H9 (cell line): ENCODE measurements around the gene PLD3. TPM values are rescaled to one million over a fixed set of nuclear protein-coding genes. Genes with fewer than 3 reads are reported as not detected.

Source experiments
- DNase-seq: peaks from one replicate; pipeline ENCODE4 v3.0.0-alpha.2; 2017
- H2AFZ ChIP-seq: one replicate; pipeline ENCODE4 v1.6.1; 2013; ENCODE audit warnings: mild to moderate bottlenecking, low read length, control low read depth, moderate library complexity
- H2AK5ac ChIP-seq: 2 replicates; pipeline ENCODE4 v1.6.1; 2013; ENCODE audit warnings: low read length, control low read depth, mixed read lengths; ENCODE audit not compliant: insufficient read length
- H2BK120ac ChIP-seq: one replicate; pipeline ENCODE4 v1.6.1; 2013; ENCODE audit warnings: low read depth, mild to moderate bottlenecking, low read length, control low read depth, inconsistent platforms; ENCODE audit not compliant: poor library complexity, severe bottlenecking
- H2BK12ac ChIP-seq: 2 replicates; pipeline ENCODE4 v1.6.1; 2013; ENCODE audit warnings: low read length, control low read depth, mixed read lengths, low read depth; ENCODE audit not compliant: insufficient read length
- H2BK15ac ChIP-seq: 2 replicates; pipeline ENCODE4 v1.6.1; 2013; ENCODE audit warnings: low read depth, low read length, control low read depth
- H2BK20ac ChIP-seq: one replicate; pipeline ENCODE4 v1.6.1; 2013; ENCODE audit warnings: low read depth, mild to moderate bottlenecking, low read length, control low read depth, inconsistent platforms; ENCODE audit not compliant: poor library complexity, severe bottlenecking
- H2BK5ac ChIP-seq: 2 replicates; pipeline ENCODE4 v1.6.1; 2013; ENCODE audit warnings: low read length, control low read depth, mixed read lengths; ENCODE audit not compliant: insufficient read length
- H3K14ac ChIP-seq: 2 replicates; pipeline ENCODE4 v1.6.1; 2013; ENCODE audit warnings: low read length, control low read depth; ENCODE audit not compliant: insufficient read depth
- H3K18ac ChIP-seq: 2 replicates; pipeline ENCODE4 v1.6.1; 2013; ENCODE audit warnings: low read depth, mild to moderate bottlenecking, mixed read lengths, low read length, control low read depth; ENCODE audit not compliant: insufficient read length
- H3K23ac ChIP-seq: 2 replicates; pipeline ENCODE4 v1.6.1; 2013; ENCODE audit warnings: low read length, control low read depth, mixed read lengths, low read depth; ENCODE audit not compliant: insufficient read length
- H3K23me2 ChIP-seq: 2 replicates; pipeline ENCODE4 v1.6.1; 2013; ENCODE audit warnings: low read depth, mild to moderate bottlenecking, mixed read lengths, low read length, control low read depth; ENCODE audit not compliant: insufficient read length, poor library complexity, severe bottlenecking
- H3K27ac ChIP-seq: 2 replicates; pipeline ENCODE4 v1.5.1; 2013; ENCODE audit warnings: low read length, control low read depth, mixed read lengths, low read depth; ENCODE audit not compliant: insufficient read length
- H3K27me3 ChIP-seq: 2 replicates; pipeline ENCODE4 v1.6.1; 2013; ENCODE audit warnings: low read length, control low read depth, inconsistent platforms; ENCODE audit not compliant: insufficient read depth
- H3K4ac ChIP-seq: 2 replicates; pipeline ENCODE4 v1.6.1; 2013; ENCODE audit warnings: low read depth, mild to moderate bottlenecking, control low read depth, inconsistent platforms, low read length, moderate library complexity
- H3K4me1 ChIP-seq: 2 replicates; pipeline ENCODE4 v1.6.1; 2013; ENCODE audit warnings: low read length, control low read depth, inconsistent platforms; ENCODE audit not compliant: insufficient read depth
- H3K4me2 ChIP-seq: 2 replicates; pipeline ENCODE4 v1.6.1; 2013; ENCODE audit warnings: low read length, control low read depth, mixed read lengths; ENCODE audit not compliant: insufficient read length, insufficient read depth
- H3K56ac ChIP-seq: 2 replicates; pipeline ENCODE4 v1.6.1; 2013; ENCODE audit warnings: low read depth, mild to moderate bottlenecking, mixed read lengths, low read length, control low read depth; ENCODE audit not compliant: insufficient read length
- H3K79me1 ChIP-seq: 2 replicates; pipeline ENCODE4 v1.6.1; 2013; ENCODE audit warnings: low read depth, mild to moderate bottlenecking, moderate library complexity, low read length, control low read depth, inconsistent platforms; ENCODE audit not compliant: insufficient read depth, poor library complexity, severe bottlenecking
- H3K79me2 ChIP-seq: 2 replicates; pipeline ENCODE4 v1.6.1; 2013; ENCODE audit warnings: low read length, control low read depth, inconsistent platforms; ENCODE audit not compliant: insufficient read depth
- H3K9ac ChIP-seq: 2 replicates; pipeline ENCODE4 v1.6.1; 2013; ENCODE audit warnings: low read length, control low read depth, mixed read lengths; ENCODE audit not compliant: insufficient read length; ENCODE audit errors: extremely low read depth
- H3K9me3 ChIP-seq: one replicate; pipeline ENCODE4 v1.6.1; 2013; ENCODE audit warnings: low read depth, low read length, inconsistent platforms; ENCODE audit not compliant: control insufficient read depth
- H3T11ph ChIP-seq: one replicate; pipeline ENCODE4 v1.6.1; 2013; ENCODE audit warnings: mild to moderate bottlenecking, low read length, control low read depth, inconsistent platforms
- H4K20me1 ChIP-seq: one replicate; pipeline ENCODE4 v1.6.1; 2013; ENCODE audit not compliant: control insufficient read depth, insufficient read length, insufficient read depth
- H4K5ac ChIP-seq: 2 replicates; pipeline ENCODE4 v1.6.1; 2013; ENCODE audit warnings: low read depth, mild to moderate bottlenecking, mixed read lengths, low read length, control low read depth; ENCODE audit not compliant: insufficient read length
- H4K8ac ChIP-seq: replicated peaks from 2 replicates; pipeline ENCODE4 v1.6.1; 2013; ENCODE audit warnings: low read length, control low read depth, mixed read lengths, low read depth; ENCODE audit not compliant: insufficient read length
- H4K91ac ChIP-seq: 2 replicates; pipeline ENCODE4 v1.6.1; 2013; ENCODE audit warnings: low read depth, mild to moderate bottlenecking, moderate library complexity, mixed read lengths, low read length, control low read depth; ENCODE audit not compliant: insufficient read length
- H3K27ac Mint-ChIP-seq, 3 experiments: 2 replicates in 2 of 3; 3 replicates in 1 of 3; pipeline ENCODE4 v1.8.0; 2020 to 2021; ENCODE audit warnings: mixed read lengths in 3 of 3, mild to moderate bottlenecking in 1 of 3, moderate library complexity in 1 of 3
- H3K27me3 Mint-ChIP-seq: 2 replicates; pipeline ENCODE4 v1.8.0; 2021; ENCODE audit warnings: low read depth, mild to moderate bottlenecking, moderate library complexity, mixed read lengths
- H3K36me3 Mint-ChIP-seq, 3 experiments: 2 replicates in 2 of 3; 3 replicates in 1 of 3; pipeline ENCODE4 v1.8.0; 2020 to 2021; ENCODE audit warnings: low read depth in 3 of 3, mixed read lengths in 3 of 3; ENCODE audit not compliant: insufficient read depth in 1 of 3
- H3K4me1 Mint-ChIP-seq, 2 experiments: 2 replicates each; pipeline ENCODE4 v1.8.0; 2020; ENCODE audit warnings: mixed read lengths in 2 of 2
- H3K4me3 Mint-ChIP-seq, 2 experiments: 2 replicates in 1 of 2; 3 replicates in 1 of 2; pipeline ENCODE4 v1.8.0; 2020 to 2021; ENCODE audit warnings: mild to moderate bottlenecking in 2 of 2, mixed read lengths in 2 of 2, moderate library complexity in 1 of 2
- H3K9me3 Mint-ChIP-seq, 2 experiments: 2 replicates in 1 of 2; 3 replicates in 1 of 2; pipeline ENCODE4 v1.8.0; 2020; ENCODE audit warnings: mild to moderate bottlenecking in 2 of 2, mixed read lengths in 2 of 2, moderate library complexity in 1 of 2
- CTCF ChIP-seq: fragments of 200-600 bp; sonication (generic); conservative IDR thresholded peaks from 3 replicates; pipeline ENCODE4 v1.8.0; 2021; ENCODE audit warnings: antibody characterized with exemption, mild to moderate bottlenecking
- WGBS: extraction: QIAGEN DNeasy Blood & Tissue Kit; methylation state at CpG from one replicate; pipeline ENCODE4 v1.1.7; 2013; ENCODE audit warnings: missing lambda C conversion rate, low lambda C conversion rate, mixed read lengths; ENCODE audit not compliant: insufficient read length; ENCODE audit errors: extremely low coverage; 5-methylcytosine and 5-hydroxymethylcytosine counted together
- total RNA-seq: library from RNA; stranded (reverse); gene quantifications from 2 replicates; pipeline ENCODE4 v1.2.1, GENCODE V29; 2021

Gene PLD3
- total RNA-seq, 1 experiment from 2014 or later: 194 TPM

- Histone ChIP-seq H3K18ac (no peak overlapping the region), H3K56ac (no peak overlapping the region), H2BK20ac (no peak overlapping the region), H3K9me3 (no peaks in the 10 kb centered on the region), H3K4me2 (peak overlapping the region; percentile 71), H2BK120ac (no peak overlapping the region), H4K91ac (no peak overlapping the region), H2BK15ac (no peak overlapping the region), H3K4me1 (no peaks in the 10 kb centered on the region), H4K20me1 (no peaks in the 10 kb centered on the region), H3K79me1 (no peaks in the 10 kb centered on the region), H3K9ac (peak overlapping the region; percentile 55), H3K27me3 (no peaks in the 10 kb centered on the region), H3K23me2 (peaks cover 7% of the 10 kb centered on the region), H2AFZ (no peak overlapping the region), H2BK12ac (no peak overlapping the region), H3K23ac (no peak overlapping the region), H3K14ac (no peak overlapping the region; the same call in 1 of the 2 replicates), H4K5ac (no peak overlapping the region), H4K8ac (no peak overlapping the region), H3K27ac (no peak overlapping the region), H3T11ph (no peak overlapping the region), H3K79me2 (no peaks in the 10 kb centered on the region), H3K4ac (no peak overlapping the region), H2BK5ac (no peak overlapping the region), H2AK5ac (no peak overlapping the region)
- Mint-ChIP-seq H3K4me3 (peak overlapping the region; percentile 70 to 87), H3K9me3 (no peaks in the 10 kb centered on the region), H3K4me1 (peaks cover 18 to 27% of the 10 kb centered on the region in 2 experiments), H3K36me3 (peaks cover 12 to 34% (median 29%) of the 10 kb centered on the region in 3 experiments), H3K27ac (peak overlapping the region; percentile 25 to 74 (median 44); a peak in 4 of 7 replicates), H3K27me3 (no peaks in the 10 kb centered on the region; the same call in 1 of the 2 replicates)
- no CpG with 5 or more reads among the region's 28 CpGs for WGBS
- no peak for TF ChIP-seq CTCF
- DNase-seq: peak; percentile 93
These were observed 17.3 kb downstream of the PLD3 start for GRCh38 chr19:40365613-40366401.
